ENCODE measurements around the gene LIMK2.
"Not testable (repeated sequence)": the region's sequence is repeated elsewhere in the genome, so short reads cannot be mapped to it uniquely, and the experiment has no call there.

DNA sequence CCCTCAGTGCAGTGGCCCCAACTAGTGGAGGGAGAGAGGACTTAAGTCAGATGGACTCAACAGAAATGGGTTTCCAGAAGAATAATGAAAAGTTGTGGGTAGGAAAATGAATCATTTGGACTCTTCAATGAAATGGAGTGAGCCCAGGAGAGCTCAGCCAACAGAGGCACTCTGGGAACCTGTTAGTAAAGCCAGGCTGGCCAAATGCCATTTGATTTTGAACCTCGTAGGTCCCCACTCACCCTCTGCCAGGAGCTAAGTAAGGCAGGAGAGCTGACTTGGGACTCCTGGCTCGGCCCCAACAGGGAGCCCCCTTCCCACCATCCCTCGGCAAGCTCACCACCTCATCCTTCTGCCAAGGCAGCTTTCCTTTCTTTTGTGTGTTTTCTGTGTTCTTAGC lies 5.6 kb upstream of the LIMK2 start:
- TF ChIP-seq CTCF (IDR thresholded peaks at IDR 0.05; ENCODE audit: low read depth, low read length); EZH2phosphoT487 (IDR thresholded peaks at IDR 0.05; ENCODE audit: low read depth): not testable (repeated sequence)
